GM23338 (cell line): ENCODE data around the gene PPP1R3F. TPM values are rescaled to one million over a fixed set of nuclear protein-coding genes. Genes with fewer than 3 reads are reported as not detected.

ENCODE experiments used
- ATAC-seq: fragments of 200-7000 bp; cut with Tn5 transposase; 3 replicates; pipeline ENCODE4 v1.9.1; 2020
- DNase-seq: peaks from one replicate; pipeline ENCODE4 v3.0.0-alpha.2; 2015; ENCODE audit warnings: low spot score
- H2AFZ ChIP-seq: fragments of 200-600 bp; sonication (generic); 2 replicates; pipeline ENCODE4 v1.8.0; 2016; ENCODE audit warnings: antibody characterized with exemption, mild to moderate bottlenecking, moderate library complexity
- H3F3A ChIP-seq: fragments of 200-600 bp; sonication (generic); replicated peaks from 2 replicates; pipeline ENCODE4 v1.8.0; 2017; ENCODE audit warnings: antibody characterized with exemption, mixed run types, low read depth
- H3K27ac ChIP-seq: fragments of 200-600 bp; sonication (generic); 2 replicates; pipeline ENCODE4 v1.6.1; 2016; ENCODE audit warnings: low read depth
- H3K27me3 ChIP-seq: fragments of 200-600 bp; sonication (generic); 2 replicates; pipeline ENCODE4 v1.8.0; 2016; ENCODE audit warnings: mild to moderate bottlenecking, mixed run types, moderate library complexity; ENCODE audit not compliant: insufficient read depth
- H3K36me3 ChIP-seq: fragments of 200-600 bp; sonication (generic); 2 replicates; pipeline ENCODE4 v1.8.0; 2016; ENCODE audit warnings: mild to moderate bottlenecking; ENCODE audit not compliant: insufficient read depth
- H3K4me1 ChIP-seq: fragments of 200-600 bp; sonication (generic); 2 replicates; pipeline ENCODE4 v1.8.0; 2016; ENCODE audit warnings: mild to moderate bottlenecking, moderate library complexity; ENCODE audit not compliant: insufficient read depth
- H3K4me2 ChIP-seq: fragments of 200-600 bp; sonication (generic); 2 replicates; pipeline ENCODE4 v1.7.1; 2017; ENCODE audit warnings: mixed run types
- H3K4me3 ChIP-seq: fragments of 200-600 bp; sonication (generic); 2 replicates; pipeline ENCODE4 v1.6.1; 2016; ENCODE audit warnings: mixed run types
- H3K79me2 ChIP-seq: fragments of 200-600 bp; sonication (generic); replicated peaks from 2 replicates; pipeline ENCODE4 v1.8.0; 2017; ENCODE audit warnings: mild to moderate bottlenecking; ENCODE audit not compliant: insufficient read depth
- H3K9me2 ChIP-seq: fragments of 200-600 bp; sonication (generic); 2 replicates; pipeline ENCODE4 v1.8.0; 2017; ENCODE audit not compliant: insufficient read depth
- H4K20me1 ChIP-seq: fragments of 200-600 bp; sonication (generic); replicated peaks from 2 replicates; pipeline ENCODE4 v1.8.0; 2017; ENCODE audit warnings: mild to moderate bottlenecking; ENCODE audit not compliant: insufficient read depth
- H3K27ac Mint-ChIP-seq: 2 replicates; pipeline ENCODE4 v1.8.0; 2020; ENCODE audit warnings: inconsistent platforms, mild to moderate bottlenecking, moderate library complexity, mixed read lengths
- H3K27me3 Mint-ChIP-seq: 3 replicates; pipeline ENCODE4 v1.8.0; 2022; ENCODE audit warnings: low read depth, mild to moderate bottlenecking, moderate library complexity, mixed read lengths, inconsistent platforms; ENCODE audit not compliant: insufficient read depth, poor library complexity
- H3K36me3 Mint-ChIP-seq: 3 replicates; pipeline ENCODE4 v1.8.0; 2021; ENCODE audit warnings: low read depth, mild to moderate bottlenecking, inconsistent platforms, moderate library complexity, mixed read lengths
- H3K4me1 Mint-ChIP-seq: 3 replicates; pipeline ENCODE4 v1.8.0; 2020; ENCODE audit warnings: mild to moderate bottlenecking, inconsistent platforms, mixed read lengths
- H3K4me3 Mint-ChIP-seq: 3 replicates; pipeline ENCODE4 v1.8.0; 2021; ENCODE audit warnings: moderate library complexity, mild to moderate bottlenecking, inconsistent platforms, mixed read lengths
- H3K9me3 Mint-ChIP-seq: 3 replicates; pipeline ENCODE4 v1.8.0; 2020; ENCODE audit warnings: moderate library complexity, mild to moderate bottlenecking, inconsistent platforms, mixed read lengths
- CTCF ChIP-seq, 2 experiments: fragments of 200-600 bp in 1 of 2; sonication (generic) in 1 of 2; conservative IDR thresholded peaks; 2 replicates each; pipeline versions ENCODE4 v1.5.1 to v1.6.1; 2016 to 2017; ENCODE audit warnings: antibody characterized with exemption in 2 of 2, low read depth in 2 of 2, mild to moderate bottlenecking in 2 of 2, moderate library complexity in 1 of 2
- ETS1 ChIP-seq: IDR thresholded peaks from 2 replicates; pipeline ENCODE4 v1.6.1; 2016; ENCODE audit warnings: antibody characterized with exemption
- EZH2 ChIP-seq: fragments of 200-600 bp; sonication (generic); IDR thresholded peaks from one replicate; pipeline ENCODE4 v1.8.0; 2017; ENCODE audit warnings: antibody characterized with exemption, mild to moderate bottlenecking, low read depth; ENCODE audit not compliant: unreplicated experiment
- JUNB ChIP-seq: IDR thresholded peaks from one replicate; pipeline ENCODE4 v1.6.1; 2016; ENCODE audit warnings: antibody characterized with exemption; ENCODE audit not compliant: unreplicated experiment
- REST ChIP-seq: IDR thresholded peaks from one replicate; pipeline ENCODE4 v1.6.1; 2018; ENCODE audit warnings: antibody characterized with exemption; ENCODE audit not compliant: unreplicated experiment
- STAT1 ChIP-seq: IDR thresholded peaks from one replicate; pipeline ENCODE4 v1.6.1; 2016; ENCODE audit warnings: antibody characterized with exemption; ENCODE audit not compliant: unreplicated experiment
- ZNF114 ChIP-seq: fragments of 250-450 bp; sonication (Bioruptor Pico); IDR thresholded peaks from 2 replicates; pipeline ENCODE4 v1.5.0; 2020; ENCODE audit warnings: mild to moderate bottlenecking, moderate library complexity
- ZNF331 ChIP-seq: fragments of 250-450 bp; sonication (Bioruptor Pico); IDR thresholded peaks from 2 replicates; pipeline ENCODE4 v1.5.0; 2020; ENCODE audit warnings: low read depth, mild to moderate bottlenecking, moderate library complexity
- polyA plus RNA-seq: library from polyadenylated mRNA; unstranded; fragments of >200 nt; fragmentation: Nextera tagmentation; extraction: Ambion mirVana; gene quantifications from 2 replicates; pipeline ENCODE4 v1.2.1, GENCODE V29; 2016
- total RNA-seq: library from RNA; depleted of rRNA; stranded (reverse); fragments of >200 nt; shearing (Covaris generic); gene quantifications from 2 replicates; pipeline ENCODE4 v1.2.3, GENCODE V29; 2014

The PPP1R3F gene
- total and polyA plus RNA-seq, 2 experiments from 2014 or later = 3.1 to 11.3 TPM

GRCh38 chrX:49257846-49258748 is 11.5 kb upstream of the PPP1R3F start:
- no peaks in the 10 kb centered on the region for H3K36me3 ChIP-seq
- no peak overlapping the region for H3K4me3 Mint-ChIP-seq
- no peak overlapping the region for H3K4me2 ChIP-seq
- peaks cover 3% of the 10 kb centered on the region for H3K27me3 Mint-ChIP-seq
- no peaks in the 10 kb centered on the region for H3K27me3 ChIP-seq
- no peak overlapping the region for H3K4me3 ChIP-seq
- no peak overlapping the region for H3K27ac ChIP-seq
- H3K79me2 ChIP-seq = no peaks in the 10 kb centered on the region
- no peak for TF ChIP-seq EZH2
- TF ChIP-seq STAT1 = no peak
- TF ChIP-seq JUNB = no peak
- no peak for TF ChIP-seq ETS1
- no peak for TF ChIP-seq CTCF (conservative IDR thresholded peaks at IDR 0.05; ENCODE audit: low read depth in 2 of 2)
- no peak for TF ChIP-seq REST
- no peak for TF ChIP-seq ZNF114
- ATAC-seq (no peak), DNase-seq (no peak)
- peaks cover 4% of the 10 kb centered on the region; the same call in 2 of the 3 replicates for H3K4me1 Mint-ChIP-seq
- H2AFZ ChIP-seq = no peak overlapping the region
- no peaks in the 10 kb centered on the region for H3F3A ChIP-seq
- H4K20me1 ChIP-seq = no peaks in the 10 kb centered on the region
- H3K36me3 Mint-ChIP-seq = no peaks in the 10 kb centered on the region; the same call in 2 of the 3 replicates
- H3K27ac Mint-ChIP-seq = no peak overlapping the region
- no peaks in the 10 kb centered on the region for H3K9me3 Mint-ChIP-seq
- no peaks in the 10 kb centered on the region for H3K9me2 ChIP-seq
- H3K4me1 ChIP-seq = no peaks in the 10 kb centered on the region

GRCh38 chrX:49258749-49259124 is 10.9 kb upstream of the PPP1R3F start:
- Histone ChIP-seq H3F3A (no peaks in the 10 kb centered on the region), H3K79me2 (no peaks in the 10 kb centered on the region), H3K4me2 (no peak overlapping the region), H4K20me1 (no peaks in the 10 kb centered on the region), H2AFZ (no peak overlapping the region), H3K4me3 (no peak overlapping the region), H3K36me3 (no peaks in the 10 kb centered on the region), H3K4me1 (no peaks in the 10 kb centered on the region), H3K27ac (no peak overlapping the region), H3K27me3 (no peaks in the 10 kb centered on the region), H3K9me2 (no peaks in the 10 kb centered on the region)
- Mint-ChIP-seq H3K36me3 (no peaks in the 10 kb centered on the region; the same call in 2 of the 3 replicates), H3K4me3 (no peak overlapping the region), H3K9me3 (no peaks in the 10 kb centered on the region), H3K27me3 (peaks cover 3% of the 10 kb centered on the region), H3K4me1 (peaks cover 4% of the 10 kb centered on the region; the same call in 1 of the 3 replicates), H3K27ac (no peak overlapping the region)
- ATAC-seq (no peak), DNase-seq (no peak)
- no peak for TF ChIP-seq ZNF331 (CRISPR knock-in tag)
